GM23338 (cell line): ENCODE results near the gene TRIM59.

ENCODE experiments used
- CREB1 ChIP-seq: fragments of 250-450 bp; sonication (Bioruptor Pico); IDR thresholded peaks from 2 replicates; pipeline ENCODE4 v1.5.0; 2020; ENCODE audit warnings: low read depth, mild to moderate bottlenecking, moderate library complexity
- EZH2 ChIP-seq: fragments of 200-600 bp; sonication (generic); IDR thresholded peaks from one replicate; pipeline ENCODE4 v1.8.0; 2017; ENCODE audit warnings: antibody characterized with exemption, mild to moderate bottlenecking, low read depth; ENCODE audit not compliant: unreplicated experiment
- EZH2phosphoT487 ChIP-seq: fragments of 200-600 bp; sonication (generic); IDR thresholded peaks from one replicate; pipeline ENCODE4 v1.8.1; 2018; ENCODE audit warnings: antibody characterized with exemption; ENCODE audit not compliant: unreplicated experiment
- JUNB ChIP-seq: IDR thresholded peaks from one replicate; pipeline ENCODE4 v1.6.1; 2016; ENCODE audit warnings: antibody characterized with exemption; ENCODE audit not compliant: unreplicated experiment
- POLR2AphosphoS5 ChIP-seq: IDR thresholded peaks from 2 replicates; pipeline ENCODE4 v1.6.1; 2016; ENCODE audit warnings: antibody characterized with exemption, low read depth
- REST ChIP-seq: IDR thresholded peaks from one replicate; pipeline ENCODE4 v1.6.1; 2018; ENCODE audit warnings: antibody characterized with exemption; ENCODE audit not compliant: unreplicated experiment
- STAT1 ChIP-seq: IDR thresholded peaks from one replicate; pipeline ENCODE4 v1.6.1; 2016; ENCODE audit warnings: antibody characterized with exemption; ENCODE audit not compliant: unreplicated experiment
- ZNF114 ChIP-seq: fragments of 250-450 bp; sonication (Bioruptor Pico); IDR thresholded peaks from 2 replicates; pipeline ENCODE4 v1.5.0; 2020; ENCODE audit warnings: mild to moderate bottlenecking, moderate library complexity
- ZNF462 ChIP-seq: fragments of 250-450 bp; sonication (Bioruptor Pico); IDR thresholded peaks from 2 replicates; pipeline ENCODE4 v1.5.0; 2020; ENCODE audit warnings: mild to moderate bottlenecking, moderate library complexity
- TF ChIP-seq, protein P1 (sequence below), 2 experiments: fragments of 200-600 bp in 1 of 2; sonication (generic) in 1 of 2; conservative IDR thresholded peaks; 2 replicates each; pipeline versions ENCODE4 v1.5.1 to v1.6.1; 2016 to 2017; ENCODE audit warnings: antibody characterized with exemption in 2 of 2, low read depth in 2 of 2, mild to moderate bottlenecking in 2 of 2, moderate library complexity in 1 of 2

- TF ChIP-seq ZNF462 (no peak), REST (no peak), EZH2phosphoT487 (no peak), POLR2AphosphoS5 (no peak), EZH2 (no peak), CREB1 (no peak), JUNB (no peak), STAT1 (no peak), ZNF114 (CRISPR knock-in tag) (no peak)
- TF ChIP-seq, protein P1, sequence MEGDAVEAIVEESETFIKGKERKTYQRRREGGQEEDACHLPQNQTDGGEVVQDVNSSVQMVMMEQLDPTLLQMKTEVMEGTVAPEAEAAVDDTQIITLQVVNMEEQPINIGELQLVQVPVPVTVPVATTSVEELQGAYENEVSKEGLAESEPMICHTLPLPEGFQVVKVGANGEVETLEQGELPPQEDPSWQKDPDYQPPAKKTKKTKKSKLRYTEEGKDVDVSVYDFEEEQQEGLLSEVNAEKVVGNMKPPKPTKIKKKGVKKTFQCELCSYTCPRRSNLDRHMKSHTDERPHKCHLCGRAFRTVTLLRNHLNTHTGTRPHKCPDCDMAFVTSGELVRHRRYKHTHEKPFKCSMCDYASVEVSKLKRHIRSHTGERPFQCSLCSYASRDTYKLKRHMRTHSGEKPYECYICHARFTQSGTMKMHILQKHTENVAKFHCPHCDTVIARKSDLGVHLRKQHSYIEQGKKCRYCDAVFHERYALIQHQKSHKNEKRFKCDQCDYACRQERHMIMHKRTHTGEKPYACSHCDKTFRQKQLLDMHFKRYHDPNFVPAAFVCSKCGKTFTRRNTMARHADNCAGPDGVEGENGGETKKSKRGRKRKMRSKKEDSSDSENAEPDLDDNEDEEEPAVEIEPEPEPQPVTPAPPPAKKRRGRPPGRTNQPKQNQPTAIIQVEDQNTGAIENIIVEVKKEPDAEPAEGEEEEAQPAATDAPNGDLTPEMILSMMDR (conservative IDR thresholded peaks at IDR 0.05; ENCODE audit: low read depth in 2 of 2): no peak
These were observed 26.3 kb upstream of the TRIM59 start for GRCh38 chr3:160475884-160476283.
